Adrenal gland (tissue), 12 donors: Measurements from ENCODE around the gene EML6. TPM values are rescaled to one million over a fixed set of nuclear protein-coding genes. Genes with fewer than 3 reads are reported as not detected.

Experiments
- DNase-seq, 7 donors: peaks; one replicate each; pipeline ENCODE4 v3.0.0-alpha.2; 2019 to 2020
- H3K27ac ChIP-seq, 5 donors: fragments of 200-600 bp; sonication (generic) in 4 of 5; 1 replicate in 3 of 5; 2 replicates in 2 of 5; pipeline versions ENCODE4 v1.5.1 to v1.8.0; 2016 to 2020; ENCODE audit warnings: mild to moderate bottlenecking in 1 of 5
- H3K27me3 ChIP-seq: fragments of 200-600 bp; 2 replicates; pipeline ENCODE4 v1.8.0; 2021
- H3K36me3 ChIP-seq, 2 donors: fragments of 200-600 bp; replicated peaks in 1 of 2; 1 replicate in 1 of 2; 2 replicates in 1 of 2; pipeline versions ENCODE4 v1.5.1 to v1.8.0; 2018 to 2022
- H3K4me1 ChIP-seq, 2 donors: fragments of 200-600 bp; replicated peaks in 1 of 2; 1 replicate in 1 of 2; 2 replicates in 1 of 2; pipeline versions ENCODE4 v1.5.1 to v1.8.0; 2018 to 2021
- H3K4me3 ChIP-seq, 4 donors: fragments of 200-600 bp; sonication (generic) in 3 of 4; one replicate each; pipeline ENCODE4 v1.5.1; 2016 to 2018
- H3K9me3 ChIP-seq, 3 donors: fragments of 200-600 bp; sonication (generic) in 1 of 3; replicated peaks in 1 of 3; 1 replicate in 2 of 3; 2 replicates in 1 of 3; pipeline versions ENCODE4 v1.5.1 to v1.8.0; 2016 to 2021
- POLR2A ChIP-seq, 2 donors: fragments of 450-650 bp; IDR thresholded peaks; one replicate each; pipeline ENCODE4 v1.6.1; 2017; ENCODE audit warnings: antibody characterized with exemption in 2 of 2, mild to moderate bottlenecking in 2 of 2, moderate library complexity in 1 of 2
- WGBS, 4 donors: extraction: QIAGEN DNeasy Blood & Tissue Kit in 2 of 4; methylation state at CpG; one replicate each; pipeline versions ENCODE4 v1.1.5 to v1.1.7; 2013 to 2017; 5-methylcytosine and 5-hydroxymethylcytosine counted together
- intact Hi-C, 2 donors: fragments of 100-400 bp; cut with DNase I; formaldehyde crosslinking; loops; one replicate each; pipeline versions ENCODE4 v1.14.1 to v1.15.0; 2022 to 2023
- polyA plus RNA-seq, 3 donors: library from polyadenylated mRNA; stranded (reverse); fragments of 200-250 nt in 2 of 3; fragments of 350-450 nt in 1 of 3; fragmentation: Illumina TruSeq in 1 of 3; extraction: RNeasy Lipid Tissue Mini Kit (QIAGEN cat#74804) in 1 of 3; gene quantifications; one replicate each; pipeline ENCODE4 v1.2.3, GENCODE V29; 2013 to 2014
- total RNA-seq, 9 donors: library from RNA; depleted of rRNA in 4 of 9; stranded (reverse); fragments of >200 nt in 4 of 9; fragments of 120-200 nt in 1 of 9; fragmentation: NEBNext Ultra II Directional in 1 of 9; extraction: Animal tissue kit (Norgen Biotek cat#: 25700) in 1 of 9; gene quantifications; one replicate each; pipeline versions ENCODE4 v1.1.0 to v1.2.4, GENCODE V29; 2013 to 2023
- TF ChIP-seq, protein P1 (sequence below), 6 experiments: fragments of 450-650 bp in 4 of 6; fragments of 200-600 bp in 2 of 6; sonication (generic) in 1 of 6; IDR thresholded peaks; 1 replicate in 5 of 6; 2 replicates in 1 of 6; pipeline versions ENCODE4 v1.5.1 to v1.8.0; 2016 to 2021; ENCODE audit warnings: antibody characterized with exemption in 6 of 6, mild to moderate bottlenecking in 2 of 6, moderate library complexity in 1 of 6
- donor health status: healthy with polysubstance abuse.
- donor health status: Bipolar disorder and iron deficiency.
- donor health status: DM: yes; HTN: yes; CAD: no.
- donor health status: DM: no; HTN: no; CAD: no.
- donor health status: DM: no; HTN: no; CAD: no.
- donor health status: DM: yes; HTN: yes; CAD: no.

EML6 gene
- total and polyA plus RNA-seq, 12 donors: 6.0 to 19.3 (median 10.9) TPM

DNA sequence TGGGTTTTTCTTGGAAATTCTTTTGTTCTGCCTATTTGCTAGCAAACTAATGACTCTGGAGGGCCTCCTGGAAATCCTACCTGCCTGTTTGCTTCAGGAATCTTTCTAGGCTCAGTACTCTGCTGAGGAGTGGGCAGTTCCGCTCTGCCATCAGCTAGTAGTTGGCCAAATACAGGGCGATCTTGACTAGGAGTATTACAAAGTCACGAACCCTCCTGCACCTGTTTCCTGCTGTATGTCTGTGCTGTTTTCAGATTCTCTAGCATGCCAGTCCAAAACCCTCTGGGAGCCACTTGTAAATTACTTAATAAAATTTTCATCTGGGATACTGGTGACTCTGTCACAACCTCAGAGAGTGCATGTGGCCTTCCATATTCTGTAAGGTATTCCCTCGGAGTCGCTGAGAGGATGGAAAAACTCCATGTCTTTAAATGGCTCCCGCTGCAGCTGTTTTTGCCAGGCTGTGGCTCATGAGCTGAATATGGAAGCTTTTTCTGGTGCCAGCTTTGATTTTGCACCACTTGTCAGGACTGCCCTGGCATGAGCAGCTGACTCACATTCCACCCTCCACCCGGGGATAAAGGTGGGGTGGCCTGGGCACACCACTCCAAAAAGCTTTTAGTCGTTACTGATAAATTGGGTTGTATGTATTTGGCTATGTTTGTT, 203.8 kb downstream of the EML6 start:
- TF ChIP-seq POLR2A (IDR thresholded peaks at IDR 0.05): no peak
- H3K4me3 ChIP-seq: no peak overlapping the region
- no peaks in the 10 kb centered on the region for H3K9me3 ChIP-seq
- no peaks in the 10 kb centered on the region for H3K36me3 ChIP-seq
- intact Hi-C loops: no loop called here
- H3K27ac ChIP-seq: no peak overlapping the region
- 86 to 97% (median 90%) methylated on average over 7 to 8 of the region's 8 CpGs for WGBS, 4 donors
- no peak for DNase-seq
- H3K4me1 ChIP-seq: no peaks in the 10 kb centered on the region
- no peaks in the 10 kb centered on the region for H3K27me3 ChIP-seq

DNA sequence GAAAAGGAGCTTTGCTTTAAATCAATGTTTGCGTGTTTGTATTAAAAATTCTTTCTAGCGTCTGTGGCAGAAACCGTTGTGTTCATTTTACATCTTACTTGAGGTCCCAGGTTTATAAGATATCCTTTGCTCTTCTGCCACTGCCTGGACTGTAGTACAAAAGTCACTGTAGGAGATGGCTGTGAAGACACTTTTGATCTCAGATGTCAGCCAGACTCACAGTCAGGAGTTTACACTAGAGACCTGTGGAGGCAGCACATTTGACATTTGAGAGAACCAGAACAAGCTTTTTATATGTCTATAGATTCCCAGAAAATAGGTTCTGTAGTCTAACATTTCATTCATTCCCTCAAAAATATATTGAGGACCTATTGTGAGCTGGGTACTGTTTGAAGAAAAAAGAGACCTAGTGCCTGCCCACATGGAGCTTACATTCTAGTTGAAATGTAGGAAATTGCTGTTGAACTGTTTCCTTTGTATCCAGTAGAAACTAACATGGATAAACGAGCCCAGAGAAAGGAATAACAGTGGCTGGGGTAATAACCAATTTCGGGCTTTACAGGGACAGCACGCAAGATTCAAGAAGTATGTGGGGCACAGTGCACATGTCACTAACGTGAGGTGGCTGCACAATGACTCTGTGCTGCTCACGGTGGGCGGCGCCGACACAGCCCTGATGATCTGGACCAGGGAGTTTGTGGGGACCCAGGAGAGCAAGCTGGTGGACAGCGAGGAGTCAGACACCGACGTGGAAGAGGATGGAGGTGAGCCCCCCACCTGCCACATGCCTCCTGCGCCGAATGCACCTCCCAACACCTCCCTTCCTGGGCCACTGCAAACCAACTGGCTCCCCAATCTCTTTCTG, 204.5 kb downstream of the EML6 start:
- Histone ChIP-seq H3K27ac (no peak overlapping the region), H3K4me3 (no peak overlapping the region), H3K36me3 (no peaks in the 10 kb centered on the region), H3K27me3 (no peaks in the 10 kb centered on the region), H3K9me3 (no peaks in the 10 kb centered on the region), H3K4me1 (no peaks in the 10 kb centered on the region)
- TF ChIP-seq, protein P1, sequence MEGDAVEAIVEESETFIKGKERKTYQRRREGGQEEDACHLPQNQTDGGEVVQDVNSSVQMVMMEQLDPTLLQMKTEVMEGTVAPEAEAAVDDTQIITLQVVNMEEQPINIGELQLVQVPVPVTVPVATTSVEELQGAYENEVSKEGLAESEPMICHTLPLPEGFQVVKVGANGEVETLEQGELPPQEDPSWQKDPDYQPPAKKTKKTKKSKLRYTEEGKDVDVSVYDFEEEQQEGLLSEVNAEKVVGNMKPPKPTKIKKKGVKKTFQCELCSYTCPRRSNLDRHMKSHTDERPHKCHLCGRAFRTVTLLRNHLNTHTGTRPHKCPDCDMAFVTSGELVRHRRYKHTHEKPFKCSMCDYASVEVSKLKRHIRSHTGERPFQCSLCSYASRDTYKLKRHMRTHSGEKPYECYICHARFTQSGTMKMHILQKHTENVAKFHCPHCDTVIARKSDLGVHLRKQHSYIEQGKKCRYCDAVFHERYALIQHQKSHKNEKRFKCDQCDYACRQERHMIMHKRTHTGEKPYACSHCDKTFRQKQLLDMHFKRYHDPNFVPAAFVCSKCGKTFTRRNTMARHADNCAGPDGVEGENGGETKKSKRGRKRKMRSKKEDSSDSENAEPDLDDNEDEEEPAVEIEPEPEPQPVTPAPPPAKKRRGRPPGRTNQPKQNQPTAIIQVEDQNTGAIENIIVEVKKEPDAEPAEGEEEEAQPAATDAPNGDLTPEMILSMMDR (IDR thresholded peaks at IDR 0.05): no peak
- no peak for TF ChIP-seq POLR2A (IDR thresholded peaks at IDR 0.05)
- intact Hi-C loops: no loop called here
- 94 to 98% (median 96%) methylated on average over 16 of the region's 16 CpGs for WGBS, 4 donors
- no peak for DNase-seq

DNA sequence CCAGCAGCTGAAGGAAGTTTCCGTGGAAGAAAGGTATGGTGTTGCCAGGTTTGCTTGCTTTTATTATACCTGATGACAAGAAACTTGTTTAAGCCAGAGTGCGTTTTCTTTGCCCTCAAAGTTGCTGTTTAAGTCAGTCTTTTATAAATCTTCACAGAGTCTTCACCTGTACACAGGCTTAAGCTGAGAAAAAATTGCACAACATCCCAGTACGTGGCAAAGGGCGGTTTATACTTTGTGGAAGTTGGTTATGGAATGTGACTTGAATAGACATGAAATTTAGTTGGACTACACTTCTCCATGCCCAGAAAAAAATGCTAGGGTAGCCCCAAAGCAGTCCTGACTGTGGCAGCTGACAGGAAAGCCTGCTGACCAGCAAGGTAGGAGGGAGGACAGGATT, 205.3 kb downstream of the EML6 start:
- no peaks in the 10 kb centered on the region for H3K36me3 ChIP-seq
- H3K4me1 ChIP-seq: no peaks in the 10 kb centered on the region
- no peaks in the 10 kb centered on the region for H3K27me3 ChIP-seq
- H3K4me3 ChIP-seq: no peak overlapping the region
- no peak for DNase-seq
- TF ChIP-seq, protein P1 (IDR thresholded peaks at IDR 0.05): no peak
- TF ChIP-seq POLR2A (IDR thresholded peaks at IDR 0.05): no peak
- WGBS, 4 donors: 82 to 95% (median 93%) methylated on average over 4 of the region's 4 CpGs
- intact Hi-C loops: no loop called here
- no peaks in the 10 kb centered on the region for H3K9me3 ChIP-seq
- H3K27ac ChIP-seq: no peak overlapping the region

DNA sequence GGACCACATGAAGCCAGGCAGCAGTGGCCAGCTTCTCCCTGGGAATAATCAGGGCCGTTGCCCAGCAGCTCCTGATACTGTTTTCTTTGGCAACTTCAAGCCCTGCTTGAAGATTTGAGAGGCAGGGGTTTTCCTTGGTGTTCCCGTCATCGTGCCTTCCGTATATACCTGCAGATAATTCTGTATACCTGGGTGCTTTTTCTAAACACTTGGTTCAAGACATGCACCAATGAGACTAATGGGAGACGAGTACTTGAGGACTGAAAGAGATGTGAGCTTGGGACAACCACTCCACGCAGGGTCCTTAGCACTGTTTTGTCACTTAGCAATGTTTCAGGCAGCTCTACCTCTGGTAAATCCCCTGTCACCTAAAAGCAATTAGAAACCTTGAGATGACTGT, 208.0 kb downstream of the EML6 start:
- H3K4me3 ChIP-seq: no peak overlapping the region
- H3K27me3 ChIP-seq: no peaks in the 10 kb centered on the region
- intact Hi-C loops: no loop called here
- H3K4me1 ChIP-seq: no peaks in the 10 kb centered on the region
- no peak for TF ChIP-seq POLR2A (IDR thresholded peaks at IDR 0.05)
- TF ChIP-seq, protein P1 (IDR thresholded peaks at IDR 0.05): no peak
- H3K36me3 ChIP-seq: no peaks in the 10 kb centered on the region
- H3K27ac ChIP-seq: no peak overlapping the region
- WGBS, 4 donors: 94 to 98% (median 96%) methylated on average over 6 of the region's 6 CpGs
- H3K9me3 ChIP-seq: no peaks in the 10 kb centered on the region
- no peak for DNase-seq
